ENCODE measurements around the gene IGF1R.

Gene IGF1R

DNA sequence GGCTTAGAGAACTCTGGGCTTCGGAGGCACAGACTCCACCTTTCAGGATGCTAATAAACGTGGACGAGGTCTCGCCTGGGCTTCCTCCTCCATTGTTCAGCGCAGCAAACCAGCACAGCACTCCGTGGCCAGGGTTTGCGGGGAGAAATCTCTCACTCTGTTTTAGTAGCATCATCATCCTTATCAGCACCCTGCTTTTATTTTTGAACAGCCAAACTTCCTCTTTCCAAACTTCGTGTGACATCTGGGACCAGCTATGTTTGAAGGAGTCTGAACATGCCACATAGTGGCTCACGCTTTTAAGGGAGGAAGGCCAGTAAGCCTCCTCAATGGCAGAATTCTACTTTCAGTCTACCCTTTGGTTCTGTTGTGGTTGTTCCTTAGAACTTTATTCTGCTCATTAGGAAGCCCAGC lies 210.3 kb downstream of the IGF1R start:
- Histone ChIP-seq H3K4me1 (ENCODE audit: low read depth, poor library complexity, severe bottlenecking) (peaks cover 19% of the 10 kb centered on the region), H4K20me1 (ENCODE audit: insufficient read depth) (no peaks in the 10 kb centered on the region), H3K36me3 (ENCODE audit: insufficient read depth) (no peaks in the 10 kb centered on the region), H3K27ac (no peak overlapping the region), H3K4me3 (IDR thresholded peaks at IDR 0.05; ENCODE audit: insufficient read depth, low read depth, low read length) (no peak overlapping the region), H3K9ac (no peak overlapping the region), H2AFZ (ENCODE audit: low read depth) (no peak overlapping the region), H3K79me2 (ENCODE audit: insufficient read depth, low read depth) (peaks cover 60% of the 10 kb centered on the region; the same call in 1 of the 2 replicates), H3K4me2 (no peak overlapping the region), H3K27me3 (ENCODE audit: insufficient read depth, low read depth) (no peaks in the 10 kb centered on the region)
- TF ChIP-seq, protein P1, sequence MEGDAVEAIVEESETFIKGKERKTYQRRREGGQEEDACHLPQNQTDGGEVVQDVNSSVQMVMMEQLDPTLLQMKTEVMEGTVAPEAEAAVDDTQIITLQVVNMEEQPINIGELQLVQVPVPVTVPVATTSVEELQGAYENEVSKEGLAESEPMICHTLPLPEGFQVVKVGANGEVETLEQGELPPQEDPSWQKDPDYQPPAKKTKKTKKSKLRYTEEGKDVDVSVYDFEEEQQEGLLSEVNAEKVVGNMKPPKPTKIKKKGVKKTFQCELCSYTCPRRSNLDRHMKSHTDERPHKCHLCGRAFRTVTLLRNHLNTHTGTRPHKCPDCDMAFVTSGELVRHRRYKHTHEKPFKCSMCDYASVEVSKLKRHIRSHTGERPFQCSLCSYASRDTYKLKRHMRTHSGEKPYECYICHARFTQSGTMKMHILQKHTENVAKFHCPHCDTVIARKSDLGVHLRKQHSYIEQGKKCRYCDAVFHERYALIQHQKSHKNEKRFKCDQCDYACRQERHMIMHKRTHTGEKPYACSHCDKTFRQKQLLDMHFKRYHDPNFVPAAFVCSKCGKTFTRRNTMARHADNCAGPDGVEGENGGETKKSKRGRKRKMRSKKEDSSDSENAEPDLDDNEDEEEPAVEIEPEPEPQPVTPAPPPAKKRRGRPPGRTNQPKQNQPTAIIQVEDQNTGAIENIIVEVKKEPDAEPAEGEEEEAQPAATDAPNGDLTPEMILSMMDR (conservative IDR thresholded peaks at IDR 0.05; ENCODE audit: low read depth, low read length): no peak

GRCh38 chr15:98859149-98859548 lies 210.8 kb downstream of the IGF1R start:
- no peaks in the 10 kb centered on the region for H4K20me1 ChIP-seq (ENCODE audit: insufficient read depth)
- H3K36me3 ChIP-seq (ENCODE audit: insufficient read depth): no peaks in the 10 kb centered on the region
- no peaks in the 10 kb centered on the region for H3K27me3 ChIP-seq (ENCODE audit: insufficient read depth, low read depth)
- H2AFZ ChIP-seq (ENCODE audit: low read depth): no peak overlapping the region
- H3K4me2 ChIP-seq: no peak overlapping the region
- no peak overlapping the region for H3K27ac ChIP-seq
- H3K4me1 ChIP-seq (ENCODE audit: low read depth, poor library complexity, severe bottlenecking): peaks cover 14% of the 10 kb centered on the region
- H3K79me2 ChIP-seq (ENCODE audit: insufficient read depth, low read depth): peaks cover 55% of the 10 kb centered on the region; the same call in 1 of the 2 replicates
- no peak overlapping the region for H3K9ac ChIP-seq
- TF ChIP-seq, protein P1 (conservative IDR thresholded peaks at IDR 0.05; ENCODE audit: low read depth, low read length): no peak
- H3K4me3 ChIP-seq (IDR thresholded peaks at IDR 0.05; ENCODE audit: insufficient read depth, low read depth, low read length): no peak overlapping the region

DNA sequence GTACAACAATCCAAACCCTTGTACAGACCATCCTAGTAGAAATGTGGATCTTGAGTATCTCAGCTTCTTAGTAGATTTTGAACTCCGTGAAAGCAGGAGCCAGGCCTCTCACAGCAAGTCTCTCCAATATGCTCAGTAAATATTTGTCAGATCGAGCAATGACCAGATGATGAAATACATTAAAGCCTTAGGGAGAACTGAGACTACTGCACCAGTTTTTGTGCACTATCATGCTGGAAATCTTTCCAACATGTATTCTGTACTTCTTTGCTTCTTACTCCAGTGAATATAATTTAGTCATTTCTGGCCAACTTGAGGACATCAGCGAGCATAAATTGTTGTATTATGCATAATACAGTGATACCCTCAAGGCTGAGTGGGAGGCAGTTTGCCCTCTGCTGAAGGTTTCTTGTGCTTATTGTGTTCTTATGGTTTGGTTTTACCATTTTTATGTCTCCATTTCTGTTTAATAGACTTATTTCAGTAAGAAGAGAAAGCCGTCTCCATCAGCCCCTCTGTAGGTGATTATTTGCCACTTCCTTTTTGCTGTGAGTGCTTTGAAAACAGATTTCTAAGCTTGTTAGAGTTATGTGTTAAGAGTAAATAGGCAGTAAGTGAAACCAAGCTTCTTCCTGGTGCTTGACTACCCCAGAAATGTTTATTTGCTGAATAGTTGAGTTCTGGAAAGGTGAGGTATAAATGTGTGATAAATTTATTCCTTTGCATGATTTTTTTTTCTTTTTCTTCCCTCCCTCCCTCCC lies 212.1 kb downstream of the IGF1R start:
- H3K79me2 ChIP-seq (ENCODE audit: insufficient read depth, low read depth): peaks cover 49% of the 10 kb centered on the region; the same call in 1 of the 2 replicates
- TF ChIP-seq, protein P1 (conservative IDR thresholded peaks at IDR 0.05; ENCODE audit: low read depth, low read length): no peak
- H3K4me2 ChIP-seq: no peak overlapping the region

GRCh38 chr15:98861188-98861587 lies 212.8 kb downstream of the IGF1R start:
- no peak overlapping the region for H3K4me3 ChIP-seq (IDR thresholded peaks at IDR 0.05; ENCODE audit: insufficient read depth, low read depth, low read length)
- H3K4me2 ChIP-seq: no peak overlapping the region
- no peak overlapping the region for H3K9ac ChIP-seq
- no peak overlapping the region for H3K27ac ChIP-seq
- no peak overlapping the region for H2AFZ ChIP-seq (ENCODE audit: low read depth)
- H3K36me3 ChIP-seq (ENCODE audit: insufficient read depth): no peaks in the 10 kb centered on the region
- no peaks in the 10 kb centered on the region for H4K20me1 ChIP-seq (ENCODE audit: insufficient read depth)
- H3K27me3 ChIP-seq (ENCODE audit: insufficient read depth, low read depth): no peaks in the 10 kb centered on the region
- TF ChIP-seq, protein P1 (conservative IDR thresholded peaks at IDR 0.05; ENCODE audit: low read depth, low read length): no peak
- H3K4me1 ChIP-seq (ENCODE audit: low read depth, poor library complexity, severe bottlenecking): peaks cover 12% of the 10 kb centered on the region
- H3K79me2 ChIP-seq (ENCODE audit: insufficient read depth, low read depth): peaks cover 47% of the 10 kb centered on the region

More for the DNA sequence above, 212.1 kb downstream of the IGF1R start:
- H4K20me1 ChIP-seq (ENCODE audit: insufficient read depth): no peaks in the 10 kb centered on the region
- no peak overlapping the region for H3K9ac ChIP-seq
- H3K4me1 ChIP-seq (ENCODE audit: low read depth, poor library complexity, severe bottlenecking): peaks cover 13% of the 10 kb centered on the region
- no peaks in the 10 kb centered on the region for H3K36me3 ChIP-seq (ENCODE audit: insufficient read depth)
- H2AFZ ChIP-seq (ENCODE audit: low read depth): no peak overlapping the region
- no peaks in the 10 kb centered on the region for H3K27me3 ChIP-seq (ENCODE audit: insufficient read depth, low read depth)
- no peak overlapping the region for H3K27ac ChIP-seq
- H3K4me3 ChIP-seq (IDR thresholded peaks at IDR 0.05; ENCODE audit: insufficient read depth, low read depth, low read length): no peak overlapping the region

Measured in KMS-11 (cell line).